HL-60 (cell line): ENCODE measurements around the gene SARDH.

Experiments
- DNase-seq, 2 experiments: peaks; one replicate each; pipeline ENCODE4 v3.0.0-alpha.2; 2010 to 2020; ENCODE audit warnings: low read depth in 1 of 2, low spot score in 1 of 2
- H3K27ac ChIP-seq: fragments of 250-450 bp; sonication (Bioruptor Pico); replicated peaks from 2 replicates; pipeline ENCODE4 v1.5.1; 2020; ENCODE audit warnings: mild to moderate bottlenecking, moderate library complexity
- H3K27me3 ChIP-seq: fragments of 250-450 bp; sonication (Bioruptor Pico); 2 replicates; pipeline ENCODE4 v1.5.1; 2021; ENCODE audit warnings: mild to moderate bottlenecking, moderate library complexity; ENCODE audit not compliant: insufficient read depth, poor library complexity, severe bottlenecking
- H3K4me3 ChIP-seq: replicated peaks from 2 replicates; pipeline ENCODE4 v1.5.1; 2011; ENCODE audit warnings: mild to moderate bottlenecking, control low read depth, low read length; ENCODE audit not compliant: insufficient read depth
- CTCF ChIP-seq: IDR thresholded peaks from one replicate; pipeline ENCODE4 v1.5.1; 2011; ENCODE audit warnings: low read length, control low read depth, inconsistent platforms; ENCODE audit not compliant: insufficient read depth
- GABPA ChIP-seq: IDR thresholded peaks from 2 replicates; pipeline ENCODE4 v1.6.1; 2012; ENCODE audit warnings: low read depth
- POLR2AphosphoS5 ChIP-seq: IDR thresholded peaks from 2 replicates; pipeline ENCODE4 v1.6.1; 2012; ENCODE audit warnings: low read depth
- REST ChIP-seq: IDR thresholded peaks from 2 replicates; pipeline ENCODE4 v1.6.1; 2012; ENCODE audit warnings: low read depth; ENCODE audit not compliant: insufficient replicate concordance
- SPI1 ChIP-seq: IDR thresholded peaks from 2 replicates; pipeline ENCODE4 v1.6.1; 2012; ENCODE audit warnings: low read depth, mild to moderate bottlenecking, borderline replicate concordance

SARDH gene

GRCh38 chr9:133673258-133673655 lies 64.9 kb downstream of the SARDH start:
- no peak for DNase-seq
- no peaks in the 10 kb centered on the region for H3K27me3 ChIP-seq
- no peak overlapping the region for H3K27ac ChIP-seq
- no peak overlapping the region for H3K4me3 ChIP-seq
- no peak for TF ChIP-seq SPI1
- no peak for TF ChIP-seq POLR2AphosphoS5
- no peak for TF ChIP-seq GABPA

- Histone ChIP-seq H3K27me3 (no peaks in the 10 kb centered on the region), H3K27ac (no peak overlapping the region), H3K4me3 (no peak overlapping the region)
- DNase-seq: no peak
- no peak for TF ChIP-seq SPI1
- no peak for TF ChIP-seq REST
- TF ChIP-seq GABPA: no peak
- no peak for TF ChIP-seq CTCF
- TF ChIP-seq POLR2AphosphoS5: no peak
These were observed 65.5 kb downstream of the SARDH start for GRCh38 chr9:133672503-133673257.

GRCh38 chr9:133671371-133671770 lies 66.8 kb downstream of the SARDH start:
- TF ChIP-seq POLR2AphosphoS5: no peak
- TF ChIP-seq SPI1: no peak
- TF ChIP-seq REST: no peak
- no peak for TF ChIP-seq GABPA
- TF ChIP-seq CTCF: no peak
- no peak for DNase-seq
- Histone ChIP-seq H3K27ac (no peak overlapping the region), H3K4me3 (no peak overlapping the region), H3K27me3 (no peaks in the 10 kb centered on the region)

- Histone ChIP-seq H3K4me3 (no peak overlapping the region), H3K27ac (no peak overlapping the region), H3K27me3 (no peaks in the 10 kb centered on the region)
- DNase-seq: no peak
- TF ChIP-seq REST: no peak
- no peak for TF ChIP-seq POLR2AphosphoS5
- TF ChIP-seq CTCF: no peak
- TF ChIP-seq SPI1: no peak
- TF ChIP-seq GABPA: no peak
These were observed 67.7 kb downstream of the SARDH start for GRCh38 chr9:133670466-133670865.
